T-helper 1 cell treated with Interleukin-12 subunit alpha and Interleukin-12 subunit beta and Interleukin-4 antibody, amounts not matched to agents 30 μg/mL and 1 μg/mL, for 36 hours (primary cell): ENCODE results near the gene PLGRKT.

ENCODE experiments used
- H3K27ac Mint-ChIP-seq: one replicate; pipeline ENCODE4 v1.8.0; 2021; ENCODE audit warnings: mild to moderate bottlenecking, mixed read lengths
- H3K27me3 Mint-ChIP-seq: one replicate; pipeline ENCODE4 v1.8.0; 2021; ENCODE audit warnings: low read depth, mixed read lengths
- H3K36me3 Mint-ChIP-seq: one replicate; pipeline ENCODE4 v1.8.0; 2021; ENCODE audit warnings: low read depth, mixed read lengths
- H3K4me1 Mint-ChIP-seq: one replicate; pipeline ENCODE4 v1.8.0; 2021; ENCODE audit warnings: low read depth, mixed read lengths
- H3K4me3 Mint-ChIP-seq: one replicate; pipeline ENCODE4 v1.8.0; 2021; ENCODE audit warnings: mild to moderate bottlenecking, moderate library complexity, mixed read lengths
- H3K9me3 Mint-ChIP-seq: one replicate; pipeline ENCODE4 v1.8.0; 2021; ENCODE audit warnings: mixed read lengths

The PLGRKT gene

DNA sequence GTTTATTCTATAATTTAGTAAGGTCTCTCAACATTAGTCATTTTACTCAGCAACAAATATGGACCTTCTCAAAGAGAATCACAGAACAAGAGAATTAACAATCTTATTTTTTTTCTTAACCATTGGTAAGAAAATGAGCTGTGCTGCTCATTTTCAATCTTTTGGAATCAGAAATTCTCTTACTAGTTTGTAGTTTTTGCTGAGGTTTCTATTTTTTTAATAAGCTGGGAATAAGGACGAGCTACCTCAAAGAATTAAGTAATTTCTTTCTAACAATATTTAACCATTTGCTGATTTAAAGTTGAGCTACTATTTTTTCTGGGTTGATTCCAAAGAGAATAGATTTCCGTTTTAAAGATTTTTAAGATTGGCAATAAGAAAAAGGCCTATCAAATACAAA is 44.2 kb downstream of the PLGRKT start:
- Mint-ChIP-seq H3K4me1 (peaks cover 16% of the 10 kb centered on the region), H3K27ac (no peak overlapping the region), H3K36me3 (peaks cover 3% of the 10 kb centered on the region), H3K9me3 (no peaks in the 10 kb centered on the region), H3K4me3 (no peak overlapping the region), H3K27me3 (no peaks in the 10 kb centered on the region)

DNA sequence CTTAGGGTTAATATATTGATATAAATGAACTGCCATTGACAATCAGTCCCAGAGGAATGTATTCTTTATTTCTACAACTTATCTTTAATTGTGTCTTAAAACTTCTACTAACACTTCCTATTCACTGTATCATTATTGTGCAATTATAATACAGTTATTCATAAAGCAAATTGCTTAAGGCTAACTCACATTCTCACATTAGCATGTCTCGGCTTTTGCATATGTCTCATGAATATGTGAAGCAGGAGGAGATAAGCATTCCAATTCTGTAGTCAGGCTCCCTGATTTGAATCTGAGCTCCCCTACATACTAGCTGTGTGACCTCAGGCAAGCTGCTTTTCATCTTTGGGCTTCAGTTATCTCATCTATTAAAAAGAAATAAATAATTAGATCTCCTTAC is 45.4 kb downstream of the PLGRKT start:
- H3K9me3 Mint-ChIP-seq = no peaks in the 10 kb centered on the region
- no peak overlapping the region for H3K27ac Mint-ChIP-seq
- H3K4me1 Mint-ChIP-seq = peaks cover 17% of the 10 kb centered on the region
- H3K27me3 Mint-ChIP-seq = no peaks in the 10 kb centered on the region
- peaks cover 3% of the 10 kb centered on the region for H3K36me3 Mint-ChIP-seq
- no peak overlapping the region for H3K4me3 Mint-ChIP-seq

DNA sequence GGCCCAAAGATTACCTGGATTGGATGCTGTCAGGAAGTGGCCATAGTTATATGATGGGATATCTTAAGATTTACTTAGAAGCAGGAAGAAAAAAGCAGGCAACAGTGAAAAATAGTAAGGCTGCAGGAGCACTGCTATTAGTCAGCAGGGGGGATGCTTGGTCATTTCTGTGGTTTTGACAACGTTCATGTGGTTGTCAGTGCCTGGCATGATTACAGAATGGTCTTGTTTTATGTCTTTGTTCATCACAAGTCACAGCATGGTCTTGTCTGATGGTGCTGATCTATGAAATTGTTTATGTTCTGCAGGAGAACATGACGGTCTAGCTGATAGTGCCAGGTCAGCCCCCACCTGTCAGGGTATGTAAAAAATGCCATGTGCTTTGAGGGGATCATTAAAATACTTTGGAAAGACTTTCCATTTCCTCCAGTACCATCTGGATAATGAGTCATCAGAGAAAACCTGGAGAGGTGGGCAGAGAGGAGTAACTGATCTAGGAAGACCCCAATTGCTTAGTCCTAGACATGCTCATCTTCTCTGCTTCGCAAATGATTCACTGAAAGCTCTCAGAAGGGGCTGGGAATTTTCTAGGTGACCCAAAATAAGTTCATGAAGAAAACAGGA is 48.5 kb downstream of the PLGRKT start:
- no peak overlapping the region for H3K4me3 Mint-ChIP-seq
- peaks cover 3% of the 10 kb centered on the region for H3K36me3 Mint-ChIP-seq
- H3K9me3 Mint-ChIP-seq = no peaks in the 10 kb centered on the region
- no peaks in the 10 kb centered on the region for H3K27me3 Mint-ChIP-seq
- H3K27ac Mint-ChIP-seq = no peak overlapping the region
- peaks cover 24% of the 10 kb centered on the region for H3K4me1 Mint-ChIP-seq

DNA sequence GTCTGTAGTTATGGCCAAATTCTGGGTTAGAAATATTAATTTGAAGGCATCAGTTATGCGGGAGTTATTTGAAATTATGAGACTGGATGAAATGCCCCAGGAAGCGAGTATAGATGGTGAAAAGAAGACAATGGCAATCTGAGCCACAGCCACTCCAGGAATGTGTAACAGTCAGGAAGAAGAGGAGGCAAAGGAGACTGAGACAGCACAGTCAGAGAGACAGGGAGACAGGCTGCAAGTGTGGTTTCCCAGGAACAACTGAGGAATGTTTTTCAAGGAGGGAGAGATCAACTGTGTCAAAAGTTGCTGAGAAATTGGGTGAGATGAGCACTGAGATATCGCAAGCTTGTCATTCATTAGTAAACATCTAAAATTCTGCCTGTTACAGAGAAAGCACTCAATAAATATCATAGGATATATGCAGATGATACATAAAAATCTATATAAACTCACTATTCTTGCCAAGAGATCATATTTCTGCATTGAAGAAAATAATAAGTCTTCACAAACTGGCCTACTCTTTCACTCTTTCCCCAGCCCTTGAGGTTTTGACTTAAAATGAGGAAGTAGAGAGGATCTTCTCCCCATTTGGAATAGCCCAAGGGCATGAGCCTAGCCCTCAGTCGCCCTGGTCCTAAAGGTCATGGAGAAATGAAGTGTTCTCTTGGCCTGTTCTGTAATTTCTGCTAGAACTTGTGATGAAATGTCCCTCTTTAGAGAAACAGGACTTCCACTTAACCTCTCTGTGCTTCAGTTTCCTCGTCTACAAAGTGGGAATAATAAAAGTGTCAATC is 49.5 kb downstream of the PLGRKT start:
- Mint-ChIP-seq H3K4me1 (peaks cover 26% of the 10 kb centered on the region), H3K36me3 (no peaks in the 10 kb centered on the region)

DNA sequence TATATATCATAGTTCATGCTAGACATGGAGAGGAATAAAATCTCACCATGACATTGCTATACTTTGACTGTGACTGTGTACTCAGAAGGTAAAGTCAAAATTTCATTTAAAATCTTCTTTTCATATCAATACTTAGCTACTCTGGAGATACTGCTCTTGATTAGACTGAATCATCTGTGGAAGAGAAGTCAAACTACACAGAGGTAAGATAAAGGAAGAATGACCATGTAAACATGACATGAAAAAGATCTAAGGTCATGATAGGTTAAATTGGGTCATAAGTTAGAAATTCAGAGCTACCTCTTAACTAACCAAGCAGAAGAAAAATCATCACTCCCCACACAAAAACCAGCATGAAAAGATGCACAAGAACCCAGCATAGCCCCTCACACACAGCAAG is 53.3 kb downstream of the PLGRKT start:
- H3K36me3 Mint-ChIP-seq = peaks cover 14% of the 10 kb centered on the region
- peaks cover 20% of the 10 kb centered on the region for H3K4me1 Mint-ChIP-seq
- H3K9me3 Mint-ChIP-seq = no peaks in the 10 kb centered on the region
- H3K27me3 Mint-ChIP-seq = no peaks in the 10 kb centered on the region
- H3K4me3 Mint-ChIP-seq = no peak overlapping the region
- H3K27ac Mint-ChIP-seq = no peak overlapping the region

More for the DNA sequence above, 49.5 kb downstream of the PLGRKT start:
- Mint-ChIP-seq H3K4me3 (no peak overlapping the region), H3K27ac (no peak overlapping the region), H3K27me3 (no peaks in the 10 kb centered on the region), H3K9me3 (no peaks in the 10 kb centered on the region)

DNA sequence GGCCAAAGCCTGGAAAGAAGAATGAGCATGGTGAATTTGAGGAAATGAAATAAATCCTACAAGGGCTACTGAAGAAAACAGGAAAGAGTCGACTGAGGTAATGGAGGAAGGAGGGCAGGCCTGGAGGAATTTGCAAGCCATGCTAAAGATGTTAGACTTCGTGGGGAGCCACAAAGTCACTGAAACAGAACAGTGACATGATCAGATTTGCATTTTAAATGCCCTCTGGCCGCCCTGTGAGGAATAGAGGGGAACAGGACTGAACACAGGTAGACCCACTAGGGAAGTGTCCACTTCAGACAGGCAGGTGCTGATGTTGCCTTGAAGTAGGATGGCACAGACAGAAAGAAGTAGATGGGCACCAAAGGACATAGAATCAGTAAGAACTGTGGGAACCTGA is 55.2 kb downstream of the PLGRKT start:
- no peaks in the 10 kb centered on the region for H3K27me3 Mint-ChIP-seq
- peaks cover 9% of the 10 kb centered on the region for H3K4me1 Mint-ChIP-seq
- peaks cover 14% of the 10 kb centered on the region for H3K36me3 Mint-ChIP-seq
- no peaks in the 10 kb centered on the region for H3K9me3 Mint-ChIP-seq
- H3K27ac Mint-ChIP-seq = peak overlapping the region; percentile 2
- H3K4me3 Mint-ChIP-seq = no peak overlapping the region

DNA sequence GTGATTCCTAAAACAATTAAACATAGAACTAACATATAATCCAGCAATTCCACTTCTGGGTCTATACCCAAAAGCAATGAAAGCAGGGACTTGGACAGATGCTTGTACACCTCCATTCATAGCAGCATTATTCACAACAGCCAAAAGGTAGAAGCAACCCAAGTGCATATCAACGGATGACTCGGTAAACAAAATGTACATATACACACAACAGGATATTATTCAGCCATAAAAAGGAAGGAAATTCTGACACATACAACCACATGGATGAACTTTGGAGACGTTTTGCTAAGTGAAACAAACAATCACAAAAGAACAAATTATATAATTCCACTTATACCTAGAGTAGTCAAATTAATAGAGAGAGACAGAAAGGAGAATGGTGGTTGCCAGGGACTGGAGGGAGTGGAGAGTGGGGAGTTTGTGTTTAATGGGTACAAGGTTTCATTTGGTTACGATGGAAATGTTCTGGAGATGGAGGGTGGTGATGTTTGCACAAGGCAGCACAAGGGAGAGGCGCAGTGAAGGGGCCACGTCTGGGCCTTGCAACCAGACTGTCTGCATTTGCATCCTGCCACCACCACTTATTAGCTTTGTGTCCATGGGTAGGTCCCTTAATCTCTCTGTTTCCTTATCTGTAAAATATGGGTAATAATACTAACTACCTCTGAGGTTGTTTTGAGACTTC is 61.8 kb downstream of the PLGRKT start:
- H3K4me3 Mint-ChIP-seq = no peak overlapping the region

DNA sequence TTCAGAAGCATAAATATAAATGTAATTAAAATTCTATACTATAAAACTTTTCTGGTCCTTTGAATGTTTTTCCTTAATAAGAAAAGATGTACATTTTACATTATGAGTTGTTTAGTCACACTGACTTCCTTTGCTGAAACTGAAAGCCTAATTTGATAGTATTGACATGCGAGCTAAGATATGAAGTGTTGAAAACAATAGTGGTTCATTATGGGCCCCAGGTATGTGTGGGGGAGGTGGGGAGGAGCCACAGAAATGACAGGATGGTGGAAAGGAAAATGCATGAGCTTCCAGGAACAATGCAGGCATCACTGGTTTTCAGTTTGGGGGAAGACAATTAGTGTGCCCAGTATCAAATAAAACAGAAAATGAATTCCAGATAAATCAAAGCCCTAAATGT is 62.6 kb downstream of the PLGRKT start:
- peak overlapping the region; percentile 67 for H3K27ac Mint-ChIP-seq
- H3K4me3 Mint-ChIP-seq = peak overlapping the region; percentile 35
- no peaks in the 10 kb centered on the region for H3K9me3 Mint-ChIP-seq
- H3K27me3 Mint-ChIP-seq = no peaks in the 10 kb centered on the region
- H3K36me3 Mint-ChIP-seq = peaks cover 14% of the 10 kb centered on the region
- H3K4me1 Mint-ChIP-seq = peaks cover 31% of the 10 kb centered on the region

More for the DNA sequence above, 61.8 kb downstream of the PLGRKT start:
- Mint-ChIP-seq H3K27ac (peak overlapping the region; percentile 82), H3K27me3 (no peaks in the 10 kb centered on the region), H3K36me3 (peaks cover 19% of the 10 kb centered on the region), H3K4me1 (peaks cover 31% of the 10 kb centered on the region), H3K9me3 (no peaks in the 10 kb centered on the region)

DNA sequence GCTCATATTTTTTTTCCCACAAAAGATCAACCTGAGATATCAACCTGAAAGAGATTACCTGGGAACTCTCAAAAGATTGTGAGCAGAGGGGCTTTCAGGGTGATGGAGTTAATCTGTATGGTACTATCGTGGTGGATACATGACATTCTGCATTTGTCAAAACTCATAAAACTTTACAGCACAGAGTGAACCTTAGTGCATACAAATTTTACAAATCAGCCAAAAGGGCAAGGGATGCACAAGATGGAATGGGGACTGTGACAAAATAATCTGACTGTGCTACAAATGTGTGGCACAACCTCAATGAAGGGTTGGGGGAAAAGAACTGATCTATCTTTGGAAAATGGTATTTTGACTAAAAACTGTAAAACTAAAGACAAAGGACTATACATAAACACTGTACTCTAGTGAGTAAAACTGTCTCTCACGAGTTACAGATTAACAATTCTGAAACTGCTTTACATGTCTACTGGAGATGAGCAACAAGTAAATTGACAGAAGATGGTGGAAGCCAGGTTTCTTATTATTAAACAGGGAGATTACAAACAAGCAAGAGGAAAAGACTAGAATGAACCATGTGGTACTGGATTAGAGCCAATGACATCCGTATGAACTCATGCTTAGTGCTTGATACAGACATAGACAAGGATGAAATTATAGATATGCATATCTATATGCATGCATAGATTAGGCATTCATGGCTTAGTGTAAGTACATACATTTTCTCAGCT is 73.3 kb downstream of the PLGRKT start:
- Mint-ChIP-seq H3K27ac (no peak overlapping the region), H3K27me3 (no peaks in the 10 kb centered on the region), H3K36me3 (peaks cover 31% of the 10 kb centered on the region), H3K4me1 (peaks cover 22% of the 10 kb centered on the region), H3K4me3 (no peak overlapping the region), H3K9me3 (peaks cover 31% of the 10 kb centered on the region)

DNA sequence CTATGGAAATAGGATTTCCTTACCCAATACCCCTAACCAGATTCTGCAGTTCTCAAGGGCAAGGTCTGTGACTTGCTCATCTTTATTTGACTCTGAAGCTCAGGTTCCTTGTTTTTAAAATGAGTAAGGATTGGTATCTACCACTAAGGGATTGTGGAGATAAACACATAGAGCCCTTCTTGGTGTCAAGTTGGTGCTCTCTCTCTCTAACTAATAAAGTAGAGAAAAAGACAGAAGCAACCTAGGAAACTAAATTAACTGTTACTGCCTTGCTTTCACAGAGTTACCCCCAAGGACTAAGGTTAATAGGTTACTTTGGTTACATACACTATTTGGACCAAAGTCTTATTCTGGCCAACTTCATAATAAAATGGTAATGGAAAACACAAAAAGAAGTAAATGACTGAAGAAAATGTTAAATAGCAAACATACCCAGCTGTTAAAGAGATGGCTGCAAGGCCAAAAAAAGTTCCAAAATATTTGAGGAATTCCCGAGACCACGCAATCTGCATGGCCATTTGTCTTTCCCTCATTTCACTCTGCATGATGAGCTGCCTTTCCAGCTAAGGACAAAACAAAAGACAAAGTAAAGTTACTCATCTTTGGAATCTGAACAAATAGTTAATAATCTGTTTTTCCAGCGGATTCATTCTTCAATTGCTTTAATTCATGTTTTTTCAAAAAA is 76.3 kb downstream of the PLGRKT start:
- Mint-ChIP-seq H3K27ac (no peak overlapping the region), H3K4me3 (no peak overlapping the region), H3K27me3 (no peaks in the 10 kb centered on the region), H3K4me1 (peaks cover 20% of the 10 kb centered on the region), H3K9me3 (peaks cover 5% of the 10 kb centered on the region), H3K36me3 (peaks cover 39% of the 10 kb centered on the region)

DNA sequence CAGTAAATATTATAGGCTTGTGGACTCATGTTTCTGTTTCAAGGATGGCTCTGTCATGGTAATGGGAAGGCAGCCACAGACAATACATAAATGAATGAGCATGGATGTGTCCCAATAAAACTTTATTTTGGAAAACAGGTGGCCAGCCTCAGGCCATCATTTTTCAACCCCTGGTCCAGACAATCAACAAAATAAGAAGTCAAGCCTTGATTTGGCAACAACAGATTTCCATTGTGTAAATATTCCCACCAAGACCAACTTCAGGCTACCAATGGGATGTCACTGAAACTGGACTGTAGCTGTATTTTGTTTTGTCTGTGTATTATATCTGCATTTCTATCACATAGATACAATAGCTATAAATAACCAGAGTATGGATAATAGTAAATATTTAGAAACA is 77.4 kb downstream of the PLGRKT start:
- Mint-ChIP-seq H3K27ac (no peak overlapping the region), H3K36me3 (peaks cover 37% of the 10 kb centered on the region), H3K4me3 (no peak overlapping the region), H3K9me3 (peaks cover 4% of the 10 kb centered on the region), H3K27me3 (no peaks in the 10 kb centered on the region), H3K4me1 (peaks cover 18% of the 10 kb centered on the region)

DNA sequence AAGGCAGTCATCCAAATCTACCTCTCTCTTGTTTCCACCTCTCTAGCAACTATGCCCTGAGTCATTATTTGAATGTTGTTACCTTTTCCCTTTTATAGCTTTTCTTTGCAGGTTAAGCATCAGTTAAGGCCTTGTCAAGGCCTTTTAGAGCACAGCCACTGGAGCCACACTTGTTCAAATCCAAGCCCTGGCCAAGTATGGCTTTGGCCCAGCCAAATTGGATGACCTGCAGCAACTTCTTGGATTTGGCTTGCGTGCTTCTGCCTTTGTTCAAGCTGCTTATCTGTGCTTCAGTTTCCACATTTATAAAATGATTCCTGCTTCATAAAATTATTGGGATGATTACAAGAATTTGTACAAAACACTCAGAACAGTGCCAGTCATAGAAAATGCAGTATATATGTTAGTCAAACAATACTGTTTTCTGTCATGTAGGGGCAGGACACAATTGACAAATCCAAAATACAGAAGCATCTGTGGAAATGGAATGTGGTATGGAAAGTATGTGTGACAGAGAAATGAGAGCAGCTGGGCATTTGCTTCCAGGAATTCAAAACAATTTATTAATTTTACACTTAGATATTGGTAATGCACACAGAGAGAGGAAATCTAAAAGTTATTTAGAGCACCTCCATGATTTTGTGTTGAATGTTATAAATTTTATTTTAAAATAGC is 80.2 kb downstream of the PLGRKT start:
- H3K9me3 Mint-ChIP-seq = peaks cover 4% of the 10 kb centered on the region
- peaks cover 32% of the 10 kb centered on the region for H3K36me3 Mint-ChIP-seq
- H3K27me3 Mint-ChIP-seq = no peaks in the 10 kb centered on the region
- no peak overlapping the region for H3K27ac Mint-ChIP-seq
- H3K4me3 Mint-ChIP-seq = no peak overlapping the region
- H3K4me1 Mint-ChIP-seq = peaks cover 14% of the 10 kb centered on the region

DNA sequence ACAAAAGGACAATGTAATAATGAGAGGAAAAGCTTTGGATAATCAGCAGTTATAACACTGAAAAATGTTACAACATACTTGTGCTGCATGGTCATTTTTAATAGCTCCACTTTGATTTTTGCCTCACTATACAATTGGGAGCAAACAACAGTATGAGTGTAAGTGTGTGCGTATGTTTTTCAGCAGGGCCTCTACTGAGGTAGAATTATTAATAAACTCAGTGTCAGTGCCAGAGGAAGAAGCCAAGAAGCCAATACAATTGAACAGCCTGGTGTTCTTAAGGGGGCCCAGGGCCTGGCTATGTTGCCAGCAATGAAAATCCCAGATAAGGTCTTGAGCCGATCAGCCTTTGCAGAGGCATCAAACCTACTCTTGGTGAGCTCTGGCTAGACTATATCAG is 81.9 kb downstream of the PLGRKT start:
- no peak overlapping the region for H3K27ac Mint-ChIP-seq
- peaks cover 25% of the 10 kb centered on the region for H3K4me1 Mint-ChIP-seq
- H3K27me3 Mint-ChIP-seq = no peaks in the 10 kb centered on the region
- H3K36me3 Mint-ChIP-seq = peaks cover 29% of the 10 kb centered on the region
- H3K9me3 Mint-ChIP-seq = peaks cover 5% of the 10 kb centered on the region
- no peak overlapping the region for H3K4me3 Mint-ChIP-seq
